ENCODE measurements around the gene MUC20. TPM values are rescaled to one million over a fixed set of nuclear protein-coding genes. Genes with fewer than 3 reads are reported as not detected.

MUC20 gene
- total RNA-seq, 1 donor from 2014 or later, result 0.17 TPM

DNA sequence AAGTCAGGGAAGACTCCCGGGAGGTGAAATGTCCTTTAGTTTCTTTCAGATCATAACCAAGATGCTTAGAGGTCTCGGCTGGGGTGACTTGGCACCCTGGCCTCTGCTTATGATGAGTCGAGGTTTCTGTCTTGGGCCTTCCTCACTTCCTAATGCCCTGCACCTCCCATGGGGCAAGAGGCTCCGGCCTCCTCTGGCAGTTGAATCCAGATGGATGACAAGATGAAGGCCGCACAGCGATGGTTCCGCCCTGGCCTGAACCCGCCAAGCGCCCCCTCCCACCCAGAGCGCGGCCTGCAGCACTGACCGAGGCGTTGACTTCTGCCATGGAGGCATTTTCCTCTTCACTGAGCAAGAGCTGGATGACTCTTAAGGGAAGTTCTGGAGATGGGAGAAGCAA lies 31.3 kb downstream of the MUC20 start:
- H3K9me3 Mint-ChIP-seq, result peaks cover 1% of the 10 kb centered on the region
- Histone ChIP-seq H3K79me2 (ENCODE audit: low read depth) (no peaks in the 10 kb centered on the region), H3K27ac (no peak overlapping the region), H4K20me1 (ENCODE audit: low read depth) (no peaks in the 10 kb centered on the region), H3F3A (ENCODE audit: low read depth) (no peaks in the 10 kb centered on the region), H3K27me3 (peaks cover 17% of the 10 kb centered on the region), H3K9ac (no peak overlapping the region), H3K4me1 (no peaks in the 10 kb centered on the region), H3K4me3 (no peak overlapping the region), H2AFZ (replicated peaks) (no peak overlapping the region), H3K4me2 (no peak overlapping the region), H3K9me3 (ENCODE audit: low read depth) (no peaks in the 10 kb centered on the region), H3K36me3 (no peaks in the 10 kb centered on the region)
- H3K4me3 Mint-ChIP-seq, result no peak overlapping the region
- TF ChIP-seq EZH2 (IDR thresholded peaks at IDR 0.05), result no peak
- TF ChIP-seq, protein P1, sequence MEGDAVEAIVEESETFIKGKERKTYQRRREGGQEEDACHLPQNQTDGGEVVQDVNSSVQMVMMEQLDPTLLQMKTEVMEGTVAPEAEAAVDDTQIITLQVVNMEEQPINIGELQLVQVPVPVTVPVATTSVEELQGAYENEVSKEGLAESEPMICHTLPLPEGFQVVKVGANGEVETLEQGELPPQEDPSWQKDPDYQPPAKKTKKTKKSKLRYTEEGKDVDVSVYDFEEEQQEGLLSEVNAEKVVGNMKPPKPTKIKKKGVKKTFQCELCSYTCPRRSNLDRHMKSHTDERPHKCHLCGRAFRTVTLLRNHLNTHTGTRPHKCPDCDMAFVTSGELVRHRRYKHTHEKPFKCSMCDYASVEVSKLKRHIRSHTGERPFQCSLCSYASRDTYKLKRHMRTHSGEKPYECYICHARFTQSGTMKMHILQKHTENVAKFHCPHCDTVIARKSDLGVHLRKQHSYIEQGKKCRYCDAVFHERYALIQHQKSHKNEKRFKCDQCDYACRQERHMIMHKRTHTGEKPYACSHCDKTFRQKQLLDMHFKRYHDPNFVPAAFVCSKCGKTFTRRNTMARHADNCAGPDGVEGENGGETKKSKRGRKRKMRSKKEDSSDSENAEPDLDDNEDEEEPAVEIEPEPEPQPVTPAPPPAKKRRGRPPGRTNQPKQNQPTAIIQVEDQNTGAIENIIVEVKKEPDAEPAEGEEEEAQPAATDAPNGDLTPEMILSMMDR (IDR thresholded peaks at IDR 0.05), result no peak
- TF ChIP-seq EZH2phosphoT487 (IDR thresholded peaks at IDR 0.05), result no peak
- H3K27me3 Mint-ChIP-seq (ENCODE audit: insufficient read depth, low read depth), result peaks cover 11% of the 10 kb centered on the region
- no peak overlapping the region for H3K27ac Mint-ChIP-seq
- H3K4me1 Mint-ChIP-seq, result peaks cover 13% of the 10 kb centered on the region
- H3K36me3 Mint-ChIP-seq, result peaks cover 1% of the 10 kb centered on the region
- DNase-seq (ENCODE audit: low spot score), result no peak

DNA sequence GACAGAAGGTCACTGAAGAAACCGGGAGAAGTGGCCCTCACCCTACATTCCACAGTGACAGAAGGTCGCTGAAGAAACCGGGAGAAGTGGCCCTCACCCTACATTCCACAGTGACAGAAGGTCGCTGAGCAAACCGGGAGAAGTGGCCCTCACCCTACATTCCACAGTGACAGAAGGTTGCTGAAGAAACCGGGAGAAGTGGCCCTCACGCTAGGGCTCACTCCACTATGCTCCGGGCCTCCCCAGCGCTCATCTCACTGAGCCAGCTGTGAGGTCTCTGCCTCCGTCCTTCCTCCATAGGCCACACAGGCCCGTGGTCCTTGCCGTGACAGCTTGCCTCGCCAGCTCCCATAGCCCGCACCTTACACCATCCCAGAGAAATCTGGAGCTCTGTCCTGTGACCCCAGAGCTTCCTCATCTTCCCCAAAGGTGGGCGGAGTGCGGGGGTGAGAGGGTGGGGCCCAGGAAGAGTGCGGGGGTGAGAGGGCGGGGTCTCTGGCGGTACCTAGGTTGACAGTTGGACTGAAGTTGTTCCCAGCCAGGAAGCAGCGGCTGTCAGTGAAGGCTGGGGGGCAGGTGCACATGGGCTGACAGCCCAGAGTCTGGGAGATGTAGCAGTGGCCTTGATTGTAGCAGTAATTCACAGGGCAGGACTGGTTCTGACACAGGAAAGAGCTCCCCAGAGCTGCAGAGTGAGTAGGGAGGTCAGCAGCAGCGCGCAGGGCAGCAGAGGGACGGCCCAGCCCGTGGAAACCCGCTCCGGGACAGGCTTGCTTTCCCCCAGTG lies 32.0 kb downstream of the MUC20 start:
- Mint-ChIP-seq H3K4me3 (no peak overlapping the region), H3K27me3 (ENCODE audit: insufficient read depth, low read depth) (peaks cover 9% of the 10 kb centered on the region), H3K9me3 (no peaks in the 10 kb centered on the region), H3K36me3 (peaks cover 1% of the 10 kb centered on the region), H3K4me1 (peaks cover 12% of the 10 kb centered on the region), H3K27ac (no peak overlapping the region)
- H3K36me3 ChIP-seq, result no peaks in the 10 kb centered on the region
- H3K9me3 ChIP-seq (ENCODE audit: low read depth), result no peaks in the 10 kb centered on the region
- no peaks in the 10 kb centered on the region for H3K4me1 ChIP-seq
- DNase-seq (ENCODE audit: low spot score), result no peak
- H3K79me2 ChIP-seq (ENCODE audit: low read depth), result no peaks in the 10 kb centered on the region
- H3K4me3 ChIP-seq, result no peak overlapping the region
- no peak overlapping the region for H2AFZ ChIP-seq (replicated peaks)
- H4K20me1 ChIP-seq (ENCODE audit: low read depth), result no peaks in the 10 kb centered on the region
- H3K9ac ChIP-seq, result no peak overlapping the region
- H3F3A ChIP-seq (ENCODE audit: low read depth), result no peaks in the 10 kb centered on the region
- TF ChIP-seq EZH2phosphoT487 (IDR thresholded peaks at IDR 0.05), result no peak
- TF ChIP-seq, protein P1 (IDR thresholded peaks at IDR 0.05), result no peak
- TF ChIP-seq EZH2 (IDR thresholded peaks at IDR 0.05), result no peak
- H3K27me3 ChIP-seq, result peaks cover 12% of the 10 kb centered on the region
- no peak overlapping the region for H3K27ac ChIP-seq
- H3K4me2 ChIP-seq, result no peak overlapping the region

DNA sequence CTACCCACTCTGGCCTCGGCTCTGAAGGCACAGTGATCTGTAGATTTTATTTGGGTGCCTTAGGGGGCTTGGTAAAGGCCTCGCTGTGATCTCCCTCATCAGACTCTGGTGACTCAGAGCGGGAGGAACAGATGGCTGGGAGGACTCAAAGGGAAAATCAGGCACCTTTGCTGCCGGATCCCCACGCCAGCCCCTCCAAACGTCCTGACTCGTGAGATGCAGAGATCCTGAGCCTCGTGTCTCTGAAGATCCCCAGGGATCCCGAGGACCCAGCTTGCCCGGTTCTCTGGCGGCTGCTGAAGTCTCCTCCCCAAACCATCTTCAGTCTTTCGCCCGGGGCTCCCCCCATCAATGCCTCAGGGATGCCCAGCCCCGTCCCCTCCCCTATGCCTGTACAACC lies 32.8 kb downstream of the MUC20 start:
- Histone ChIP-seq H3K9me3 (ENCODE audit: low read depth) (no peaks in the 10 kb centered on the region), H2AFZ (replicated peaks) (no peak overlapping the region), H3K4me1 (no peaks in the 10 kb centered on the region), H3K27me3 (peaks cover 5% of the 10 kb centered on the region), H3F3A (ENCODE audit: low read depth) (no peaks in the 10 kb centered on the region), H3K27ac (no peak overlapping the region), H4K20me1 (ENCODE audit: low read depth) (no peaks in the 10 kb centered on the region), H3K79me2 (ENCODE audit: low read depth) (no peaks in the 10 kb centered on the region), H3K4me2 (no peak overlapping the region), H3K36me3 (no peaks in the 10 kb centered on the region), H3K9ac (no peak overlapping the region), H3K4me3 (no peak overlapping the region)
- Mint-ChIP-seq H3K27ac (peak overlapping the region; percentile 15), H3K9me3 (no peaks in the 10 kb centered on the region), H3K27me3 (ENCODE audit: insufficient read depth, low read depth) (peaks cover 6% of the 10 kb centered on the region), H3K4me1 (peaks cover 12% of the 10 kb centered on the region), H3K4me3 (no peak overlapping the region), H3K36me3 (peaks cover 1% of the 10 kb centered on the region)
- TF ChIP-seq, protein P1 (IDR thresholded peaks at IDR 0.05), result no peak
- TF ChIP-seq EZH2 (IDR thresholded peaks at IDR 0.05) (no peak), EZH2phosphoT487 (IDR thresholded peaks at IDR 0.05) (no peak)
- no peak for DNase-seq (ENCODE audit: low spot score)
